Articular chondrocyte of knee joint (primary cell): ENCODE measurements around the gene ATRIP. TPM values are rescaled to one million over a fixed set of nuclear protein-coding genes. Genes with fewer than 3 reads are reported as not detected.

Experiments
- total RNA-seq: library from RNA; depleted of rRNA; stranded (reverse); fragments of >200 nt; gene quantifications from 2 replicates; pipeline ENCODE4 v1.2.3, GENCODE V29; 2012

Gene ATRIP
- 7.2 TPM in 2 replicates for total RNA-seq

GRCh38 chr3:48446425-48447193 lies at the start of gene ATRIP:
Gene ATRIP (plus strand): TSS chr3:48446737. CDS start chr3:48446846, 109 bp downstream.

DNA sequence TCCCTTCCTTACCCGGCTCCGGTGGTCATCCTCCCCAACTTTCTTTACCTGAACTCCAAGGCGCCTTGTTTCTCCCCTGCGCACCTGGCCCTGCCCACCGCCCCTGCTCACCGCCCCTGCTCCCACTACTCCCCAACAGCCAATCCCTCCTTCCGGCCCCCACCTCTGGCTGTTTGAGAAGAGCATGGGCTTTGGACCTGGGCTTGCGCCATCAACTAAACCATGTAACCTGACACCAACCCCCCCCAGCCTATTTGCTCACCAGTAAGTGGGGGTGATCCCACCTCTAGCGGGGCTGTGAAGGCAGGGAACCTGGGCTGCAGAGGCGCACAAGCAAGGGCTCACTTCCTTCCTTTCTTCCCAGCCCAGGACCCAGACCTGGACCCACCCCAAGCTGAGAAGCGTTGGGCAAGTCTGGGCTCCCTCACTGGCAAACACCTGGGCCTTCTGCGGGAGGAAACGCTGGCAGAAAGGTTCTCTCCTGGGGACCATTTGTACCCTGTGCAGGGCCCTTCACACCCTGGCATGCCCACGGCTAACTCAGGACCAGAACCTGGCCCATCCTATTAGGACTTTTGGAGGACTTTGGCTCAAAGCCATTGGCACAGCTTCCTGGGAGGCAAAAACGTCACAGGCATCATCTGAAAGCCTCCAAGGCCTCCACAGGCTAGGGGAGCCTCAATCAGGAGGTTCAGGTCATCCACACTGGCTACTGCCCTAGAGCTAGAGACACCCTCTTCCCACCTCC lies 16.4 kb upstream of the ATRIP start, which contains the start of gene PLXNB1:
Gene PLXNB1, minus strand, starts transcription at position 127 of the 748 bp plus-strand sequence. CDS start 5,475 bp downstream, outside the sequence.

GRCh38 chr3:48439820-48440589 lies 6.5 kb upstream of the ATRIP start, which contains the start of the genes CCDC51 and TMA7:
Gene CCDC51 (minus strand): TSS chr3:48440119. CDS start chr3:48435128, 4,991 bp downstream.
Gene TMA7 (plus strand): TSS chr3:48440257. CDS start chr3:48440297, 40 bp downstream.

GRCh38 chr3:48504051-48504946 lies 57.8 kb downstream of the ATRIP start, which contains the start of gene SHISA5:
Gene SHISA5 (minus strand): TSS chr3:48504174. CDS start chr3:48504094, 80 bp downstream.

Other genes with a start within 250 kb of the ATRIP start
- not detected in 2 replicates for gene CAMP, start 223.2 kb upstream of the ATRIP start, total RNA-seq
- 5.0 and 6.1 TPM in 2 replicates for gene ZNF589, start 205.6 kb upstream of the ATRIP start, total RNA-seq
- 21.2 and 24.6 TPM in 2 replicates for gene NME6, start 145.4 kb upstream of the ATRIP start, total RNA-seq
- gene SPINK8, start 113.1 kb upstream of the ATRIP start, total RNA-seq: not detected in 2 replicates
- not detected in 2 replicates for gene FBXW12, start 74.5 kb upstream of the ATRIP start, total RNA-seq
- 23.6 and 26.9 TPM in 2 replicates for gene PLXNB1, start 16.7 kb upstream of the ATRIP start, total RNA-seq
- gene CCDC51, start 6.6 kb upstream of the ATRIP start, total RNA-seq: 17.8 and 20.6 TPM in 2 replicates
- 200 and 210 TPM in 2 replicates for gene TMA7, start 6.5 kb upstream of the ATRIP start, total RNA-seq
- gene SHISA5, start 57.4 kb downstream of the ATRIP start, total RNA-seq: 103 and 127 TPM in 2 replicates
- gene PFKFB4, start 110.1 kb downstream of the ATRIP start, total RNA-seq: 12.5 and 13.3 TPM in 2 replicates
- gene UCN2, start 117.0 kb downstream of the ATRIP start, total RNA-seq: 0.13 and 0.22 TPM in 2 replicates
- gene COL7A1, start 148.6 kb downstream of the ATRIP start, total RNA-seq: 3.5 and 3.9 TPM in 2 replicates
- gene UQCRC1, start 162.9 kb downstream of the ATRIP start, total RNA-seq: 210 and 251 TPM in 2 replicates
- not detected in 2 replicates for gene TMEM89, start 175.0 kb downstream of the ATRIP start, total RNA-seq
- gene SLC26A6, start 188.7 kb downstream of the ATRIP start, total RNA-seq: 20.8 and 27.6 TPM in 2 replicates
- 1.3 and 1.4 TPM in 2 replicates for gene CELSR3, start 216.1 kb downstream of the ATRIP start, total RNA-seq
- gene NCKIPSD, start 239.2 kb downstream of the ATRIP start, total RNA-seq: 9.7 and 17.1 TPM in 2 replicates